IPS DF 19.7 (cell line): ENCODE measurements around the gene CALM1.

Source experiments
- DNase-seq: peaks from one replicate; pipeline ENCODE4 v3.0.0-alpha.2; 2013; ENCODE audit warnings: low read depth, low spot score

Gene CALM1

DNA sequence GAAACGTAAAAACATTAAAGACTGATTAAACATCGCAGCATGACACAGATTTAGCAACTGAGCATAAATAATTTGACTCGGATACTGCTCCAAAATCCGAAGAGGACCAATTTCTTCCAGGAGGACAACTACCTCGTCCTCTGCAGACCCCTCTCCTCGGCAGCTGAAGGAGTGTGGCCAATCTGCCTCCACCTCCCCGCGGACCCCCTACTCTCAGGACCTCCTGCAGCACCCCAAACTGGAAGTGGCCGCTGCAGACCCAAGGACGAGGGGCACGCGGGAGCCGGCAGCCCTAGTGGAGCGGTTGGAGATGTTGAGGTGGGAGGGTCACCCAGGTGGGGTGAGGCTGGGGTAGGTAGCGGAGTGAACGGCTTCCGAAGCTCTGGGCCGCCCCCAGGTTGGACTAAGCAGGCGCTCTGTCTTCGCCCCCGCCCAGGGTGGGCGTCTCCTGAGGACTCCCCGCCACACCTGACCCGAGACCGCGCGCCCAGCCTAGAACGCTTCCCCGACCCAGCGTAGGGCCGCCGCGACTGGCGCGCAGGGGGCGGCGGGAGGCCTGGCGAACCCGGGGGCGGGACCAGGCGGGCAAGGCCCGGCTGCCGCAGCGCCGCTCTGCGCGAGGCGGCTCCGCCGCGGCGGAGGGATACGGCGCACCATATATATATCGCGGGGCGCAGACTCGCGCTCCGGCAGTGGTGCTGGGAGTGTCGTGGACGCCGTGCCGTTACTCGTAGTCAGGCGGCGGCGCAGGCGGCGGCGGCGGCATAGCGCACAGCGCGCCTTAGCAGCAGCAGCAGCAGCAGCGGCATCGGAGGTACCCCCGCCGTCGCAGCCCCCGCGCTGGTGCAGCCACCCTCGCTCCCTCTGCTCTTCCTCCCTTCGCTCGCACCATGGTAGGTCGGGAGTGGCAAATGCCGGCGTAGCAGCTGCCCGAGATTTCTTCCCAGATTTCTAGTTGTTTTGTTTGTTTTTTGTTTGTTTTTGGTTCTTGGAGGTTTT, at the start of gene CALM1:
Gene CALM1, plus strand, starts transcription at position 689 of the 999 bp plus-strand sequence. Its CDS starts 202 bp downstream, at position 891.
- DNase-seq, result no peak

DNA sequence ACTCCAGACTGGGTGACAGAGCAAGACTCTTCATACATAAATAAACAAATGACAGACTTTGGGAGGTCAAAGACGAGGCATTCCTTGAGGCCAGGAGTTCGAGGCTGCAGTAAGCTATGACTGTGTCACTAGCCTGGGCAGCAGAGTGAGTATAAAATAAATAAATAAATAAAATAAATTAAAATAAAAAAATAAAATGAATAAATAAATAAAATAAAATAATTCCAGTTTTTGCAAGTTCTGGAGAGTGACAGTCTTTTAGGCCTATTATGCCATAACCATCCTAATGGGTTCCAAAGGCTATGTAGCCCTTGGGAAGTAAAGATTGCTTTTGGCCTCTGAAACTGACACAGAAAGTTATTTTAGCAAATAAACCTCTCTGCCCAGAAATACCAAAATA, 48.6 kb upstream of the CALM1 start:
- DNase-seq, result no peak

DNA sequence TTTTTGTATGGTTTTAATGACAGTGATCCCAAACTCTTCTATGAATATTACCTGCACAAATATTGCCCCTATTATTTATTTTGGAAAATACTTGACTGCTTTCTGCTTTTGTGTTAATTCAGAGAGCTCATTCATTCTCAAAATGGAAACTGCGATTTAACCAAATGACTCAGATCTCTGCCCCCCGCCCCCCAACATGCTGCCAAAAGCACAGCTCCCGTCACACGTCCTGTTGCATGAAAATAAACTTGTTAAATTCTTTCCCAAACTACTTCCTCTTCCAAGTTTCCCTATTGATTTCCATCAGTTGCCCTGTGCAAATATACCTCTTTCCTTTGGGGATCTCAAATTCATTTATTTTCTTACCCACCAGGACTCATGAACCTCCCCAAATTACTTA, 47.1 kb upstream of the CALM1 start:
- no peak for DNase-seq

DNA sequence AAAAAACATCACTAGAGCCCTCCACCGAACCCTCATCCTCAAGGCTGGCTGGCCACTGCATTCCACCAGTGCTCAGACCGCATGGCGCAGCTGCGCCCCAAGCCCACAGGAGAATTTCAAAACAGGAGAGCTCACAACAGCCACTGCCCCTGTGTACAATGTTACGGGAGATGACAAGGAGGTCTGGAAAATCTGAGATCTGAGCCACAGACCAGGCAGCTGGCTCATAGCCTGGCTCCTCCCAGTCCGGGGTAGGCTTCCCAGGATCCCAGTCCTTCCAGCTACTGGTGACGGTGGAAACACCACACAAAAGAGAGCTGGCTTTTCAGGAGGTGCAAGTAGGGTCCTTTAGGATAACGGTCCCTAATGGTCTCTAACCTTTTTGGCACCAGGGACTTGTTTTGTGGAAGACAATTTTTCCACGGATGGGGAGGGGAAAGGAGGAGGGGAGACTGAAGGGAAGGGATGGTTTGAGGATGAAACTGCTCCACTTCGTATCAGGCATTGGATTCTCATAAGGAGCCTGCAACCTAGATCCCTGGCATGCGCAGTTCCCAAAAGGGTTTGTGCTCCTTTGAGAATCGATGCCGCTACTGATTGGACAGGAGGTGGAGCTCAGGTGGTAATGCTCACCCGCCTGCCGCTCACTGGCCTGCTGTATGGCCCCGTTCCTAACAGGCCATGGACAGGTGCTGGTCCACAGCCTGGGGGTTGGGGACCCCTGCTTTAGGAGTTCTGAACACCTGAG, 42.1 kb upstream of the CALM1 start:
- DNase-seq, result no peak

GRCh38 chr14:90355540-90356518, 41.0 kb upstream of the CALM1 start:
- DNase-seq, result no peak

GRCh38 chr14:90356925-90357324, 39.9 kb upstream of the CALM1 start:
- no peak for DNase-seq

DNA sequence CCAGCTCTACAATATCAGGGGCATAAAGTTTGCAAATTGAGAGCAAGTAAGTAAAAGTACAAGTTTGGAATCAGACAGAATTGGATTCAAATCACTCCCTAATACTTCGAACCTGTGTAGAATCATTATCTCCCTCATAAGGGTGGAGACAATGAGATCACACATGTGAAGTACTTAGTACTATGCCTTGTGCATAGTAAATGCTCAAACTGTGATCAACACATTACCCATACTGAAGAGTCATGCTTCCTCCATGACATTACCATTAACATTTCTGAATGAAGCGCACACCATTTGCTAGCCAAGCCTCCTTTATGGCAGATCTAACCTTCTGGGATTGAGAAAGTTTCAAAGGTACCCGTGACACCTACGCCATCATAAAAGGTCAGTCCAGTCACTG, 38.5 kb upstream of the CALM1 start:
- no peak for DNase-seq

- no peak for DNase-seq
Measured at GRCh38 chr14:90361865-90362557, 34.8 kb upstream of the CALM1 start.

GRCh38 chr14:90362558-90362896, 34.3 kb upstream of the CALM1 start:
- DNase-seq, result no peak

- DNase-seq, result no peak
Measured at GRCh38 chr14:90368946-90369721, 27.7 kb upstream of the CALM1 start.

DNA sequence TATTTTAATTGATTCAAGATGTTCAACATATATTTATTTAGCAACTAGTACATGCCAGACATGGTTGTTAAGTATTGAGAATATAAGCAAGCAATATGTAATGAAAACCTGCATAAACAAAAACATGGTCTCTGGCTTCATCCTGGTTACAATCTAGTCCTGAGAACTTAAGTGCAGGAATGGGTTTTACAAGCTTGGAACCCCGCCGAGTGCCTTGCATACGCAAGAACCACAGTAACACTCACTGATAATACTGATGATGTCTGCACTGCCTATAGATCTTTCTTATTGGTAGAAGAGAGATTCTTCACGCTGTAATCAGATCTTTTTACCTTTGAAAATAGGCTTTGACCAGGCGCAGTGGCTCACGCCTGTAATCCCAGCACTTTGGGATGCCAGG, 22.9 kb upstream of the CALM1 start:
- DNase-seq, result no peak

- DNase-seq, result no peak
Measured at GRCh38 chr14:90374813-90375212, 22.0 kb upstream of the CALM1 start.

- DNase-seq, result no peak
Measured at GRCh38 chr14:90375934-90376333, 20.9 kb upstream of the CALM1 start.

DNA sequence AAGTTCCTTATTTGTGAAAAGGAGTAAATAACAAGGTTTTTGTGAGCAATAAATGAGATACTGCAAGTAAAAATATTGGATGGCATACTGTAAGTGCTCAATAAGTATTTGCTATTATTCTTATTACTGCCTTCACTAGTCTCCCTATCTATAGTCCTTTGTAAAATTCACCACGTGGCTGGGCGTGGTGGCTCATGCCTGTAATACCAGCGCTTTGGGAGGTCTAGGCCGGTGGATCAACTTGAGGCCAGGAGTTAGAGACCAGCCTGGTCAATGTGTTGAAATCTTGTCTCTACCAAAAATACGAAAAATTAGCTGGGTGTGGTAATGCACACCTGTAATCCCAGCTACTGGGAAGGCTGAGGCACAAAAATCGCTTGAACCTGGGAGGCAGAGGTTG, 18.6 kb upstream of the CALM1 start:
- DNase-seq, result no peak

GRCh38 chr14:90379106-90379505, 17.7 kb upstream of the CALM1 start:
- no peak for DNase-seq

DNA sequence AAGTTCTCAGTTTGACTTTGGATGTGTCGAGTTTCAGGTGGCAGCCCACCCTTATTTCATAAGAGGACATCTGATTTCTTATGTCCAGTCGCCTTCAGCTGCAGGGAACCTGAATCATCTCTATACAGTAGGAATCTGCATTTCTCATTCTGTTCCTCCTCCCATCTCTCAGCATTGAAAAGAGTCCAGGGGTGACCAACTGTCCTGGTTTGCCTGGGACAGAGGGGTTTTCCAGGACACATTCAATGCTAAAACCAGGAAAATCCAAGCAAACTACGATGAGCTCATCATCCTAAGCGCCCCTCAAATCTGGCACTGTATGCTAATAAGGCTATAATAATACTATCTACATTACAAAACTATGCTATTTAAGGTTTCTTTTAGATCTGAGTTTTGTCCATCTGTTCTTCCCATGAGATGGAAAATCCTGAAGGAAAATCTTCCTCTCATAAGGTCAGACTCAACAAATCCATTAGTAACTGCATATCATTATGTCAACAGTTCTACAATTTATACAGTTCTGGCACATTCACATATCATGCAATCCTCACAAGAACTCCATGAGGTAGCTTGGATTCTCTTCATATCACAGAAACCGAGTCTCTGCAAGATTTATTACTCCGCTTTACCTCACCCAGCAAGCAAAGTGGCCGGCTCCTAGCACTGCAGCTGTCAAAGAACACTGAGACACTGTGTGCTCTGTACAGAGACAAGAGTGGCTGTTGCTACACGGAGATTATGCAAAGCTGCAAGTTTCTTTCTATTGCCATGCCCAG, 15.6 kb upstream of the CALM1 start:
- no peak for DNase-seq

- no peak for DNase-seq
Measured at GRCh38 chr14:90381999-90382451, 14.8 kb upstream of the CALM1 start.

- no peak for DNase-seq
Measured at GRCh38 chr14:90382491-90383125, 14.2 kb upstream of the CALM1 start.
